Superior temporal gyrus (tissue), 1 donor: ENCODE measurements around the gene BPIFA2.
"Not testable (repeated sequence)": the region's sequence is repeated elsewhere in the genome, so short reads cannot be mapped to it uniquely, and the experiment has no call there.

Experiments
- DNase-seq: peaks from one replicate; pipeline ENCODE4 v3.0.0-alpha.2; 2016; ENCODE audit errors: extremely low spot score

BPIFA2 gene

DNA sequence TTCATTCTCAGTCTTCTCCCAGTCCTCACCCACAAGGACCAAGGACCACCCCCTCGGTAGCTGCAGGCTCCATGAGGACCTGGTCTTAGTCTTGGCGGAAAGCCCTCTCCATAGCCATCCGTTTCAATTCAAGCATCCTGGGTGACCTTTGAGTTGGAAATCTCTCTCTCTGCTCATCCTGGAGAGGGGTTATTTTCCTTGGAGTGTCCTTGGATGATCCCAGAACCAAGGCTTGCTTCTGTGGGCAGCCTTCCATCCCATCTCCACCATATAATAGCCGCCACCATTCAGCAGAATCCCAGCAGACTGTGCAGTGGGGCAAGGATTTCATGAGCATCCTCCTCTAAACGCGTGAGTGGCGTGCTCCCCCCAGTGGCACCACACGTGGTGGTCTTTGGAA lies at the start of gene BPIFA2:
TSS of gene BPIFA2 (plus strand) at position 301 of the 400 bp plus-strand sequence. CDS start 987 bp downstream, outside the sequence.
- DNase-seq = no peak

DNA sequence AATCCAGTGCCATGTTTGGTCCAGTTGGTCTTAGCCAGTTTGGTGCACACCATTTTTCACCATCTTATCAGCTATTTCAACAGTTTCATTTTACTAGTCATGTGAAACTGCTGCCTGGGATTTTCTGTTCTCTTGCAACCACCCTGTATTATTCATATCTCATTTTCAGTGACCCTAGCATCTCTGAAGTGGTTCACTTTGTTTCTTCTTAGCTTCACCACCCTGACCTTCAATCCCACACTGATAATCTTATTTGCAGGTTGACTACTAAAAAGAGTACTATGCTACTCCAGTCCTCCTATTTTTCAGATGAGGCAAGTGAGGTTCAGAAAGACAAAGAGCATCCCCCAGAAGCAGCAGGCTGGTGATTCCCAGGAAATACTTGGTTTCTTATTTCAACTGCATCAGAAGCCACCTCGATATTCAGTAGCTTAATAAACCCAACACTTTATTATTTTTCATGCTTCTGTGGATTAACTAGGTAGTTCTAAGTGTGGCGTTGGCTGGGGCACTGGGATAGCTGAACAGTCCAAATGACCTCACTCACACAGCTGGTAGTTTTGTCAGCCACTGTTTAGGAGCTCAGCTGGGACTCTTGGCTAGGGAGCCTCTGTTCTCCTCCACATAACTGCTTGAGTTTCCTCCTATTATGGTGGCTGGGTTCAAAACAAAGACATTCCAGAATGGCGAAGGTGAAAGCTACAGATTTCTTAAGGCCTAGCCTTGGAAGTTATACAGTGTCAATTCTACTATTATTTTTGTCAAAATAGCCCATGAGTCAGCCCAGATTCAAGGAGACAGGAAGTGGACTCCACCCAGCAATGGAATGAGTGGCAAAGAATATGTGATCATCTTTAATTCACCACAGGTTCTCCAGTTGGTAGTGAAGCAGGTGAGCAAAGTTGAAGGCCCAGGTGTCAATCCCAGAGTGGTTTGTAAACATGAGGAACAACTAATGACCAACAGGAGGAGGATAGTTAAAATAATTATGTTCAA lies 47.9 kb upstream of the BPIFA2 start:
- no peak for DNase-seq

DNA sequence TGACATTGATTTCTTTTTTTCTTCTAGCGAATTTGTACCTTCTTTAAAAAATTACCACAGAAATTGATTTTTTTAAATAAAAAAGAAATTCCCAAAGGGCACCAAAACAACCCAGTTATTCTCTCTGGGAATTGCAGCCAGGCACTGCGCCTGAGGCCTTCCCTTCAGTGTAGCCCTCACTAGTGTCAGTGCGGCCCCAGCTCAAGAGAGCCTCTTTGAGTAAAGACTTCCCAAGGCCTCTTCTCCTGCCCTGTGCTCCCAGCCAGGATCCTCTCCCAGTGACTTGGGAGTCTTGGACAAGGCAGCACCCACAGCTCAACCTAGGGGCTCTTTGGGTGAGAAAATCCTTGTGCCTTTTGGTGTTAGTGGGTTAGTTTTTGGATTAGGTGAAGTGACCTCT lies 47.0 kb upstream of the BPIFA2 start:
- no peak for DNase-seq

- not testable (repeated sequence) for DNase-seq
Measured at GRCh38 chr20:33122297-33122696, 45.7 kb upstream of the BPIFA2 start.

DNA sequence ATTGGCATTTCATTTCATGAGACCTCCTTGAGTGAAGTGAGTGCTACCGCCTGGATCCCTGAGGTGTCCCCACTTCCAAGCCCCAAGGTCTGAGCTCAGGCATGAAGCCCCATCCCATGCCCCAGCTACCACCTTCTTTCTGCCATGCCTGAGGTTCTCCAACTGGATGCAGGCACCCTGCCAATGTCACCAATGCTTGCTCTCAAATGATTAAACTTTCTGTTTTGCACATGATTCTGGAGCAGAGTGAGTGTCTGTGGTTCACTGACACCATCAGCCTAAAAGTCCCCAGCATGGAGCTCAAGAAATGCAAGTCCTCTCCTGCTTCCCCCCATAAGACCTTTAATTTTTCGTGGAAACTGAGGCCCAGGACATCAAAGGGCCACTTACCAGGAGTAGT lies 43.7 kb upstream of the BPIFA2 start:
- no peak for DNase-seq

GRCh38 chr20:33124994-33125393 lies 43.0 kb upstream of the BPIFA2 start:
- no peak for DNase-seq

DNA sequence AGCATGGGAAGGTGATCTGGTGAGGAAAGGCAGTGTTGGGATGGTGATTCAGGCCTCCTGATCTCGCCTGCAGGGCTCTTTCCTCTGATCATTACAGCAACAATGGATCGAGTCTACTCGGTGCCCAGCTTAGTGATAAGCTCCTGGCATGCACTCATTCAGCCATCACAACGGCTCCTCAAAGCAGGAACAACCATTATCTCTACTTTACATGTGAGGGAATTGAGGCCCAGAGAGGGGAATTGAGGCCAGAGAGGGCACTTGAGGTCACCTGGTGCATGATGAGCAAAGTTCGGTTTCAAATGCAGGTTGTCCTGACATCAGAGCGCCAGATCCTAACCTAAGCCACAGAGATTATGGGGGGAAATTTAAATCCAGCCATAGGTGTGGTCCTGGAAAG lies 42.0 kb upstream of the BPIFA2 start:
- no peak for DNase-seq

GRCh38 chr20:33127422-33128097 lies 40.4 kb upstream of the BPIFA2 start:
- DNase-seq = no peak

- no peak for DNase-seq
Measured at GRCh38 chr20:33130568-33131061, 37.3 kb upstream of the BPIFA2 start.

DNA sequence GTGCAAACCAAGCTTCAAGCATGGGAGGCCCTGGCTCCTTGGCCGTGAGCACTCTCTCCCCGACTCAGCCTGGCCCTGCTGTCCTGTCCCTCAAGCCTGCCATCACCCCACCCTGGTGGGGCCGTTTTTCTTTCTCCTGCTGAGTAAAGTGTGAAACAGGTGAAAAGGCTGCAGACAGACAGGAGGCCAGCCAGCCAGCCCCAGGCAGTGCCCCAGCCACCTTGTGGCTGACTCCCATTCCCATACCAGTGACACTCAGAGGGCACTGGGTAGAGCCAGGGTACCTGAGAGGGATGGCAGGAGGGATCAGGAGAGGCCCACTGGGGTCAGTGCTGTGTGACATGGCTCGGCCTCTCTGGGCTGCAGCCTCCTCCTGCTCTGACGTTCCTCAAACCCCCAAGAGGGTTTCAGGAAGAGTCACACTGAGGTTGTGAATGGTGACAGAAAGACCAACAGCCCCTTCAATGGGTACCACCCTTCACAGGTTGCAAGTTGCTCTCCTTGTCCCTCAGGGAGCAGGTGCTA lies 35.9 kb upstream of the BPIFA2 start:
- no peak for DNase-seq

DNA sequence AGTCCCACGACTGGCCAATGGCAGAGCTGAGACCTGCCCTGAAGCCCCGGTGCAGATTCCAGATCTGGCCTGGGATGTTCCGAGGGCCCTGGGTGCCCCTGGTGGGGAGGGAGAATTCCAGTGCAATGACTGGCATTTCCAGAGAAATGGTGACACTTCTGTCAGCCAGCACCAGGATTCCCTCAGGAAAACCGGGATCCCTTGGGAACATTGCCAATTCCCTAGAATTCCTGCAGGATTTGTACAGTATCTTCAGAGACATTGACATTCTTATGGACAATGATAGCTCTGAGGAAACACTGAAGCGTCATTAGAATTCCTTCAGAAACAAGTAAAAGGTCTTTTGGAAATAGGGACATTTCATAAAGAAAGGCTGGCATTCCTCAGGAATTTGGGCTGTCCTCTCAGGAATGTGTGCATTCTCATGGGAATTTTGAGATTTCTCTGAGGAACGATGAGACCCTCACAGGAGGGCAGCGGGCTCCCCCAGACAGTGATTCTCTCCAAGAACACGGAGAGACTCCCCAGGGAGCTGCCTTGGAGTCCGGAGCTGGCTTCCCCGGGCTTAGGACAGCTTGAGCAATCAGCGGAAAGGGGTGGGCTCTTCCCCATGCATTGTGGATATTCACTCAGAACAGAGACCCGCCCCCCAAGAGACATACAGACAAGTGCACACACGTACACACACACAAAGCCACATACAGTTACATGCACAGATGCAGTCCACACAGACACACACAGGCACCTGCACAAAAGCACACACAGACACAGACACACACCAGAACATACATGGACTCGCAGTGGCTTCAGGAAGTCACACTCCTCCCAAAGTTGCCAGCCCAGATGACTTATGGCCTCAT lies 35.2 kb upstream of the BPIFA2 start:
- no peak for DNase-seq

DNA sequence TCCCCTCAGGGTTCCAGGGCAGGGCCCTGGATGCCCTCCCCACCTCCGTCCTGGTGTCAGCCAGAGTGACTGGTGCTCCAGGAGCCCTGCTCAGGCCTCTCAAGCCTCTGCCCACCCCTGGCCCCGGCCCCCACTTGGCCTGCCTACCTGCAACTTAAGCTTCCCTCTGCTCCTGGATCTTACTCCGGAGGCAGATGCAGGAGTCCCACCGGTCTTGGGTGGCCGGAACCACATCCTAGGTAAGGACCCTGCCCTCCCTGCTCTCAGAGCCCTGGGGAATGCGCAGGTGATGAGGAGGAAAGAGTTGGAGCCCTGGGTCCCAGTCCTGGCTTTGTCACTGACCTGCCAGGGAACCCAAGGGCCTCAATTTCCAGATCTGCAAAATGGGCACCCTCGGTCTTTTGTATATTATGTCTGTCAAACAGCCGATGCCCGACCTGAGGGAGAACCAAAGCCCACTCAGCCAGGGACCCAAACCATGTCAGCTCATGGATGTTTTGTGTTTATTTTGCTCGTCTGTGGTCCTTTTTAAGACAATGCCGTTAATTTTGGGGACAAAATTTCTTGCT lies 34.5 kb upstream of the BPIFA2 start:
- no peak for DNase-seq

GRCh38 chr20:33137195-33137594 lies 30.8 kb upstream of the BPIFA2 start:
- no peak for DNase-seq

- DNase-seq = no peak
Measured at GRCh38 chr20:33139467-33139866, 28.5 kb upstream of the BPIFA2 start.

DNA sequence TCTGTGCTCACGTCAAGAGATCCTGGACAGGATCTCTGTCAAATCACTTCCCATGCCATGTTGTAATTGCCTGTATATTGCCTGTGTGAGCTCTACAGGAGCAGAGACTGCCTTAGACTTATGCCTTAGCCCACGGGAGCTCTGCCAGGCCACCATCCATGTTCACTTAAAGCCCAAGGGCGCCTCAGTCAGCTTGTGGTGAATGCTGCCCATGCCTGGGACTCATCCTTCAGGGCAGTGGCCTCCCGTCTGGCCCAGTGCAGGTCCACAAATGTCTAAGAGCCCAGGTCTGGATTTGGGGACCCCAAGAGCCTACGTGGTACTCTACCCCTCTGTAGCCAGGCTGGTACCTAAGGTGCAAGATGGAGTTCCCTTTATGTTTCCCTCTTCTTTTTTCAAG lies 22.4 kb upstream of the BPIFA2 start:
- DNase-seq = no peak

GRCh38 chr20:33147299-33147698 lies 20.7 kb upstream of the BPIFA2 start:
- DNase-seq = no peak

- no peak for DNase-seq
Measured at GRCh38 chr20:33148040-33148439, 19.9 kb upstream of the BPIFA2 start.

- no peak for DNase-seq
Measured at GRCh38 chr20:33154252-33154651, 13.7 kb upstream of the BPIFA2 start.

GRCh38 chr20:33158637-33159385 lies 9.1 kb upstream of the BPIFA2 start:
- no peak for DNase-seq

GRCh38 chr20:33159713-33160112 lies 8.2 kb upstream of the BPIFA2 start:
- DNase-seq = no peak
